ENCODE results near the gene DYRK1B.

The DYRK1B gene

DNA sequence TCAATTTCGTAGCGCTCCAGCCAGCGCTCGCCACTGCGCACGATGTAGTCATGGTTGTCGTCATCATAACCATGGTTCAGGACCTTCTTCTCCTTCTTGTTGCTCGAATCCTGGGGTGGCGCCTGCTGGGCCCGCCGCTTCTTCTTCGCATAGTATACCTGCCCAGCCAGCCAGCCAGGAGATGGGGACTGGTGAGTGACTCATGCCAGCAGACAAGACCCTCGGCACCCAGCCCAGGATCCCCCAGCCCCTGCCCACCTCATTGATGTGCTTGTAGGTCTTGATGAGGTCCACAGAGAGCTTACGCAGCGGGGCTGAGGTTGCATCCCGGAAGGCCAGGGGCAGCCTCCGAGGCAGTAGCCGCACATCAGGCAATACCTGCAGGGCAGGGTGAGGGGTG is 3.6 kb downstream of the DYRK1B start:
- H3K27me3 ChIP-seq (replicated peaks; ENCODE audit: control insufficient read depth, insufficient read depth, low read length), result no peaks in the 10 kb centered on the region
- TF ChIP-seq CTCF (IDR thresholded peaks at IDR 0.05; ENCODE audit: insufficient read depth, low read length, poor library complexity, severe bottlenecking), result no peak
- H3K36me3 ChIP-seq (ENCODE audit: control insufficient read depth, insufficient read depth, low read length), result peaks cover 18% of the 10 kb centered on the region
- DNase-seq (ENCODE audit: extremely low read depth, insufficient read length), result no peak
- no peak overlapping the region for H3K4me3 ChIP-seq (replicated peaks; ENCODE audit: low read depth, low read length)

- Histone ChIP-seq H3K36me3 (ENCODE audit: control insufficient read depth, insufficient read depth, low read length) (peaks cover 16% of the 10 kb centered on the region), H3K4me3 (replicated peaks; ENCODE audit: low read depth, low read length) (no peak overlapping the region), H3K27me3 (replicated peaks; ENCODE audit: control insufficient read depth, insufficient read depth, low read length) (no peaks in the 10 kb centered on the region)
- TF ChIP-seq CTCF (IDR thresholded peaks at IDR 0.05; ENCODE audit: insufficient read depth, low read length, poor library complexity, severe bottlenecking), result no peak
- DNase-seq (ENCODE audit: extremely low read depth, insufficient read length), result no peak
Observed at GRCh38 chr19:39829702-39830275, 4.2 kb downstream of the DYRK1B start.

DNA sequence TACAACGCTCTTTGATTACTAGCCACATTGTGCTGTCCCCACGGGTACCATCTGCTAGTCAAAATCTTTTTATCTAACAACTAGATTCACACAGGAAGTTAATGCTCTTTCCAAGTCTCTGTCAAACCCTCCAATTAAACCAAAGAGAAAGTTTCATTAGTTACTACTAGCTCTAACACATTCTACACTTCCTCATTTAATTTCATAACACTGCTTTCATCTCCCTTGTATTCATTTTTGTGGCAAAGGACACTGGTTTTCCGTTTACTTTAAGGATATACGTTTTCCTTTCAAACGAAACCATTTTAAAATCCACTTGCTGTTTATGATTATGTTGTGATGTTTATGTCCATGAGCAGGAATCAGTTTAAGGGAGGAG is 5.3 kb downstream of the DYRK1B start:
- H3K4me3 ChIP-seq (replicated peaks; ENCODE audit: low read depth, low read length), result no peak overlapping the region
- no peak for TF ChIP-seq CTCF (IDR thresholded peaks at IDR 0.05; ENCODE audit: insufficient read depth, low read length, poor library complexity, severe bottlenecking)
- no peaks in the 10 kb centered on the region for H3K27me3 ChIP-seq (replicated peaks; ENCODE audit: control insufficient read depth, insufficient read depth, low read length)
- no peak for DNase-seq (ENCODE audit: extremely low read depth, insufficient read length)
- H3K36me3 ChIP-seq (ENCODE audit: control insufficient read depth, insufficient read depth, low read length), result peaks cover 11% of the 10 kb centered on the region

GRCh38 chr19:39828015-39828653 is 5.8 kb downstream of the DYRK1B start:
- H3K36me3 ChIP-seq (ENCODE audit: control insufficient read depth, insufficient read depth, low read length), result peaks cover 11% of the 10 kb centered on the region
- no peaks in the 10 kb centered on the region for H3K27me3 ChIP-seq (replicated peaks; ENCODE audit: control insufficient read depth, insufficient read depth, low read length)
- H3K4me3 ChIP-seq (replicated peaks; ENCODE audit: low read depth, low read length), result no peak overlapping the region
- TF ChIP-seq CTCF (IDR thresholded peaks at IDR 0.05; ENCODE audit: insufficient read depth, low read length, poor library complexity, severe bottlenecking), result no peak
- DNase-seq (ENCODE audit: extremely low read depth, insufficient read length), result no peak

DNA sequence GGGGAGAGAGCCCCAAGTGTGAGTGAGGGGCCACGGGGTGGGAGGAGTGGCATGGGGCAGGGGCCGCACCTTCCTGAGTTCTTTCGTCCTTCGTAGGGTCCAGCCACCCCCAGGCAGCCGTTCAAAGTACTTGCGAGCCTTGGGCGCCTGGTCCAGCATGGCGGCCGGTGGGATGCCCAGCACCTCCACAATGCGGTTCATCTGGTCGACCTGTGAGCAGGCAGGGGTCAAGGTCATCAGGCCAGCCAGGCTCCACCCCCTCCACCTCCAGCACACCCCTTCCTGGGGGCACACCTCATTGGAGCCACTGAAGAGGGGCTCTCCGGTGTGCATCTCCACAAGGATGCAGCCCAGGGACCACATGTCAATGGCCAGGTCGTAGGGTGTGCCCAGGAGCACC is 6.7 kb downstream of the DYRK1B start:
- Histone ChIP-seq H3K36me3 (ENCODE audit: control insufficient read depth, insufficient read depth, low read length) (peaks cover 11% of the 10 kb centered on the region), H3K4me3 (replicated peaks; ENCODE audit: low read depth, low read length) (no peak overlapping the region), H3K27me3 (replicated peaks; ENCODE audit: control insufficient read depth, insufficient read depth, low read length) (no peaks in the 10 kb centered on the region)
- DNase-seq (ENCODE audit: extremely low read depth, insufficient read length), result no peak
- no peak for TF ChIP-seq CTCF (IDR thresholded peaks at IDR 0.05; ENCODE audit: insufficient read depth, low read length, poor library complexity, severe bottlenecking)

Measured in GM06990 (cell line).